ENCODE results near the gene MPP7. TPM values are rescaled to one million over a fixed set of nuclear protein-coding genes. Genes with fewer than 3 reads are reported as not detected.
"Not testable (repeated sequence)": the region's sequence is repeated elsewhere in the genome, so short reads cannot be mapped to it uniquely, and the experiment has no call there.

MPP7 gene
- total RNA-seq = 10 to 100 TPM; 30.3 to 59.1 (median 49.3) TPM

- intact Hi-C loops (cut with DNase I) = loop anchor here (2.0 kb wide), 1 partner anchor 80 kb away; no protein-coding TSS in a partner anchor
- TF ChIP-seq CTCF (IDR thresholded peaks at IDR 0.05) (peak; percentile 50 to 74 (median 65)), EP300 (IDR thresholded peaks at IDR 0.05) (no peak), POLR2A (IDR thresholded peaks at IDR 0.05; ENCODE audit: low read depth) (no peak), POLR2AphosphoS5 (IDR thresholded peaks at IDR 0.05) (peak; percentile 59 to 78)
- 0% methylated on average over 19 of the region's 80 CpGs for WGBS
- Histone ChIP-seq H3K36me3 (no peaks in the 10 kb centered on the region), H3K4me1 (peaks cover 17 to 47% (median 42%) of the 10 kb centered on the region in 4 donors), H3K4me3 (peak within 1 kb of the TSS; percentile 69 to 96 (median 76)), H3K27me3 (no peaks in the 10 kb centered on the region), H3K27ac (replicated peaks in 1 of 4) (peak within 1 kb of the TSS; percentile 90 to 95 (median 90)), H3K9me3 (no peaks in the 10 kb centered on the region)
- DNase-seq (ENCODE audit: extremely low spot score) = peak; percentile 99
Measured at GRCh38 chr10:28302638-28303488, at the start of gene MPP7. MPP7 (minus strand) TSS chr10:28303064; CDS start chr10:28238604, 64,460 bp downstream.

- Histone ChIP-seq H3K36me3 (no peaks in the 10 kb centered on the region), H3K27ac (replicated peaks in 1 of 4) (no peak overlapping the region), H3K9me3 (no peaks in the 10 kb centered on the region), H3K4me1 (no peaks in the 10 kb centered on the region), H3K27me3 (no peaks in the 10 kb centered on the region), H3K4me3 (no peak overlapping the region)
- DNase-seq (ENCODE audit: extremely low spot score) = peak; percentile 57
- TF ChIP-seq EP300 (IDR thresholded peaks at IDR 0.05) (no peak), POLR2A (IDR thresholded peaks at IDR 0.05; ENCODE audit: low read depth) (no peak), CTCF (IDR thresholded peaks at IDR 0.05) (no peak), POLR2AphosphoS5 (IDR thresholded peaks at IDR 0.05) (no peak)
- intact Hi-C loops (cut with DNase I) = no loop called here
- 88% methylated on average over 3 of the region's 3 CpGs for WGBS
Measured at GRCh38 chr10:28349892-28350291, 47.0 kb upstream of the MPP7 start.

DNA sequence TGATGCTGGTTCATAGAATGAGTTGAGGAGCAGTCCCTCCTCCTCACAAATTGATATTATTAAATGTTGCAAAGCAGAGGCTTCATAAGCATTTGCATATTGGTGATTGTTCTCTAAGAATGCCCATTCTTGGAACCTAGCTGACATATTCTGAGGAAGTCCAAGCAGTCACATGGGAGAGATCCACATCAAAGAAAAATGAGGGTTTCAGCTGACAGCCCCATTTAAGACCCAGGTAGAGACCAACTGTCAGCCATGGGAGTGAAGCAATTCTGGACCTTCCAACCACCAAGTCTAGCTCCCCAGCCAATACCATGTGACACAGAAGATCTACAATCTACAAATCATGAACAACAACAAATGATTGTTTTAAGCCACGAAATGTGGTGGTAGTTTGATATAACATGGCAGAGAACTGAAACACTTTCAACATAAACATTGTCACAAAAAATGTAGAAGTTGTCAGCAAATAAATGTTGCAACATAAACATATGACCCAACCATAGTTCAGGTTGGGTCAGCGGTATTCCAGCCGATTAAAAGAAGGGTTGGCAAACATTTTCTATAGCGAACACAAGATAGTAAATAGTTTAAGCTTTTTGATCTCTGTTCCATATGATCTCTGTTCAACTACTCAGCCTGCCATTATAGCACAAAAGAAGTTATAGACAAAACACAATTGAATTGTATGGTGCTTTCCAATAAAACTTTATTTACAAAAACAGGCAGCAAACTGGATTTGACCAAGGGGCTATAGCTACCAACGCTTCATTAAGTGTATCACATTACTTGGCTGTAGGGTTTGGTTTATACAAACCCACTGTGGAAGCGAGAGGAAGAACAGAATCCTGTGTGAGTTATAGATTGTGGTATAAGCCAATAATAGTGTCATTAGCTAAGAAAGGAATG lies 41.4 kb upstream of the MPP7 start:
- TF ChIP-seq POLR2AphosphoS5 (IDR thresholded peaks at IDR 0.05) (no peak), CTCF (IDR thresholded peaks at IDR 0.05) (no peak), EP300 (IDR thresholded peaks at IDR 0.05) (no peak), POLR2A (IDR thresholded peaks at IDR 0.05; ENCODE audit: low read depth) (no peak)
- H3K27ac ChIP-seq (replicated peaks in 1 of 4) = no peak overlapping the region
- peak; percentile 34 for DNase-seq (ENCODE audit: extremely low spot score)
- H3K9me3 ChIP-seq = no peaks in the 10 kb centered on the region
- intact Hi-C loops (cut with DNase I) = loop anchor here (5.0 kb wide), 1 partner anchor 33 kb away; no protein-coding TSS in a partner anchor
- 85% methylated on average over 6 of the region's 6 CpGs for WGBS
- H3K27me3 ChIP-seq = no peaks in the 10 kb centered on the region
- H3K4me3 ChIP-seq = no peak overlapping the region
- H3K4me1 ChIP-seq = no peaks in the 10 kb centered on the region
- no peaks in the 10 kb centered on the region for H3K36me3 ChIP-seq

GRCh38 chr10:28343252-28343651 lies 40.4 kb upstream of the MPP7 start:
- DNase-seq (ENCODE audit: extremely low spot score) = no peak
- no peak overlapping the region for H3K4me3 ChIP-seq
- TF ChIP-seq POLR2AphosphoS5 (IDR thresholded peaks at IDR 0.05) (no peak), POLR2A (IDR thresholded peaks at IDR 0.05; ENCODE audit: low read depth) (no peak), EP300 (IDR thresholded peaks at IDR 0.05) (no peak), CTCF (IDR thresholded peaks at IDR 0.05) (no peak)
- no peak overlapping the region for H3K27ac ChIP-seq (replicated peaks in 1 of 4)
- H3K27me3 ChIP-seq = no peaks in the 10 kb centered on the region
- no peaks in the 10 kb centered on the region for H3K4me1 ChIP-seq
- intact Hi-C loops (cut with DNase I) = loop anchor here (5.0 kb wide), 1 partner anchor 34 kb away; no protein-coding TSS in a partner anchor
- H3K9me3 ChIP-seq = no peaks in the 10 kb centered on the region
- H3K36me3 ChIP-seq = no peaks in the 10 kb centered on the region
- WGBS = 85% methylated on average over 2 of the region's 2 CpGs

GRCh38 chr10:28341679-28342078 lies 38.8 kb upstream of the MPP7 start:
- H3K36me3 ChIP-seq; H3K27ac ChIP-seq (replicated peaks in 1 of 4); H3K4me3 ChIP-seq; H3K27me3 ChIP-seq; H3K9me3 ChIP-seq; H3K4me1 ChIP-seq: not testable (repeated sequence)
- DNase-seq (ENCODE audit: extremely low spot score) = peak; percentile 26
- WGBS = 82% methylated on average over 5 of the region's 5 CpGs
- intact Hi-C loops (cut with DNase I) = loop anchor here (5.0 kb wide), 1 partner anchor 36 kb away; no protein-coding TSS in a partner anchor

Measured in esophagus muscularis mucosa (tissue), 4 donors.